Measurements from ENCODE around the gene RHOBTB1.
A peak's percentile ranks its signal among the peaks of the same experiment; 100 is the strongest.

Gene RHOBTB1

DNA sequence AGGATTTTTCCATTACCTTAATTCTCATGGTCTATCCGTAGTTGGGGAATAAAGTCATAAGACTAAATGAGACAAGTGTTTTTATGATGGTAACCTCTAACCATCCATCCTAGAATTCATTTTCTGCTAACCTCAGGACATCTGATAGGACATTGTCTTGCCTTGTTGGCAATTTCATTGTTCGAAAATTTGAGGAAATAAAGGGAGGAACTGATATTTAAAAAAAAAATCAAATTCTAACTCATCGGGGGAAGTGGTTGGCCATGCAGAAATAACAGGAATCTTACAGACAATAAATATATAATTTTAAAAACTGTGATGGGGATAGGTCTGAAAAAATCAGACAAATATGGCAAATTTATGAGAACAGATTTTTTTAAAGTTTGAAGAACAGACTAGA is 21.7 kb upstream of the RHOBTB1 start:
- no peak for DNase-seq (ENCODE audit: low read depth)
- H3K4me3 ChIP-seq (ENCODE audit: control insufficient read depth, low read depth, low read length): no peak overlapping the region
- TF ChIP-seq, protein P1, sequence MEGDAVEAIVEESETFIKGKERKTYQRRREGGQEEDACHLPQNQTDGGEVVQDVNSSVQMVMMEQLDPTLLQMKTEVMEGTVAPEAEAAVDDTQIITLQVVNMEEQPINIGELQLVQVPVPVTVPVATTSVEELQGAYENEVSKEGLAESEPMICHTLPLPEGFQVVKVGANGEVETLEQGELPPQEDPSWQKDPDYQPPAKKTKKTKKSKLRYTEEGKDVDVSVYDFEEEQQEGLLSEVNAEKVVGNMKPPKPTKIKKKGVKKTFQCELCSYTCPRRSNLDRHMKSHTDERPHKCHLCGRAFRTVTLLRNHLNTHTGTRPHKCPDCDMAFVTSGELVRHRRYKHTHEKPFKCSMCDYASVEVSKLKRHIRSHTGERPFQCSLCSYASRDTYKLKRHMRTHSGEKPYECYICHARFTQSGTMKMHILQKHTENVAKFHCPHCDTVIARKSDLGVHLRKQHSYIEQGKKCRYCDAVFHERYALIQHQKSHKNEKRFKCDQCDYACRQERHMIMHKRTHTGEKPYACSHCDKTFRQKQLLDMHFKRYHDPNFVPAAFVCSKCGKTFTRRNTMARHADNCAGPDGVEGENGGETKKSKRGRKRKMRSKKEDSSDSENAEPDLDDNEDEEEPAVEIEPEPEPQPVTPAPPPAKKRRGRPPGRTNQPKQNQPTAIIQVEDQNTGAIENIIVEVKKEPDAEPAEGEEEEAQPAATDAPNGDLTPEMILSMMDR (conservative IDR thresholded peaks at IDR 0.05; ENCODE audit: control insufficient read depth, insufficient read depth, low read depth, low read length): no peak

DNA sequence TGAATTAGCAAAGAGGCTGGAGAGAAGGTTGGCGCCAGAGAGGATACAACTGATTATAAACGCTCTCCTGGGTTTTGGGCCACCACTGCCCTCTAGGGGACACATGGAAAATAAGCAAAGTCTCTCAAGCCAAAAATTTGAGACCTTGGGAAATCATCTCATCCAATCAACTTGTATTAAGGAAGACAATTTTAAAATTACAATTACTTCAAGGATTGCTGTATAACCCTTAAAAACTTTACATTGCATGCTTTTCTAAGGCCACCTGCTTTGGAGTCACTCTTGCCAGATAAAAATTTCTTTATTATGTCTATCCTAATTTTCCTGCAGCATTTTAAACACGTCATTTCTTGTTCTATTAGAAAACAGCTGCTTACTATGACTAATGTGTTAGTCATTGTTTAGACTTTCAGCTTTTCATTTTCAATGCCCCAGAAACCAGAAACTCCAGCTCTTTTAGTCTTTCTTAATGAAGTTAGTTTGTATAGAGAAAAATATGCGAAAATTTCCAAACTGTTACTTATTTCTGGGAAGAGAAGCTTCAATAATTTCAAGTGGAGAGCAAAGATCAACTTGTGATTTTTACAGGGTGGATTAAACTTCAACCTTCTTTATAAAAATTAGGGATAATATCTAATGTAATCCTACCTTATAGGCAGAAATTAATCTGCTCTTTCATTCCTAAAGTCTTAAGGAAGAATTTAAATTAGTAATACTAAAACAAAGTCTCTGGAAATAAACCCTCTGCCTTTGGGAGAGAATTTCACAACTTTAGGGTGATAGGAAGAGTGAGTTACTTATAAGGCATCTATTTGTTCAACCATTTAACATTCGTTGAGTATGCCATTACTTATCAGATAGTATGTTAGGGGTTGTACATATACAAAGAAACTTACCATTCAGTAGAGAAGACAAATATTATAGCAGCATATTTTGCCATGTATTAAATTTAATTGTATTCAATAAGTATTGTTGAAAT is 20.6 kb upstream of the RHOBTB1 start:
- TF ChIP-seq, protein P1 (conservative IDR thresholded peaks at IDR 0.05; ENCODE audit: control insufficient read depth, insufficient read depth, low read depth, low read length): peak; percentile 82
- peak; percentile 88 for DNase-seq (ENCODE audit: low read depth)
- no peak overlapping the region for H3K4me3 ChIP-seq (ENCODE audit: control insufficient read depth, low read depth, low read length)

DNA sequence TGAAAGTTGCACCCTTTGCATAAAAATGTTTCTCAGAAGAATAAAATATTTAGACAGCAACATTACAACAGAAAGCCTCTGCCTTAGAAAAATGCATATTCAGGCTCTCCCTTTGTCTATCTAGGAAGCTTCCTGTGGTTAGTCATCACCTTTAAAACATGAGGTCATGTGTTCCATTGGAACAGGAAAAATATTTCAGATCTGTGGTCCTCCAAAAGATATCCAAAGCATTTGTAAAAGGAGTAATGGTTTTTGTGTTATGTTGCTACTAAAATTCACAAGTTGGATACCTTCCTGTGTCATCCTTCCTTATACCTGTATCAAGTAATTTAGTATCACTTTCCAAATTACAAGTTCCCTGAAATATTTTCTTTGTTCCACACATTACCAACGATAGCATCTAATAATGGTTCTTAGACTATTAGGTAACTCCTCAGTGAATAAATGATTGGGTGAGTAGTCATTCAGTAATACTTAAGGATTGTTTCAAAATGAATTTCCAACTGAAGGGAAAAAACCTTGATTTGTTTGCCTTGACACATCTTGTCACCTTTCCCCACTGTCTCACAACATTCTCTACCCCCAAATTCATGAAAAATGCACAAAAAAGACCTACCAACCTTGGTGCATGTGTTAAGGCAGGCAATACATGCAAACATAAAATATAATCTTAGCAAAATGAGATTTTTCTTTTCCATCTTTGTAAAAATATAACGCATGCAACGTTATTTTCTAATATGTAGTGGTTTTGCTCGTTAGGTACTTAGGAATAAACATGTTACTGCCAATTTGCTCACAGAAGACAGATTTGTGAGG is 19.7 kb upstream of the RHOBTB1 start:
- peak; percentile 63 for DNase-seq (ENCODE audit: low read depth)
- TF ChIP-seq, protein P1 (conservative IDR thresholded peaks at IDR 0.05; ENCODE audit: control insufficient read depth, insufficient read depth, low read depth, low read length): no peak
- no peak overlapping the region for H3K4me3 ChIP-seq (ENCODE audit: control insufficient read depth, low read depth, low read length)

DNA sequence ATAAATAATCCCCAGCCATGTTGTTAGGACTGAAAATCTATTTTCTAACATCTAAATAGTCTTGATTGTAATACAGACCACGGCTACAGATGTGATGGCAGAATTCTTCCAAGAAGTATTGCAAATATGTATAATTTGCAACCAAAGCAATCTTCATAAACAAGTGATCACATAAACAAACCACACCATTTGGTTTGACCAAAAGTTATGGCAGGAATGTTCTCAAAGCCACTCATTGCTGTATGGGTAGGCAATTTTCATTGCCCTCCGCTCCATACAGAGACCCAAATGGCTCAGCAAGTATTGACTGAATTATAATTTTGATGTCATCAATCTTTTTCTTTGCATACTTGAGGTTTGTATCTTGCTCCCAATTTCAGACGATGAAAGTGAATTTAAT is 19.0 kb upstream of the RHOBTB1 start:
- H3K4me3 ChIP-seq (ENCODE audit: control insufficient read depth, low read depth, low read length): no peak overlapping the region
- peak; percentile 19 for DNase-seq (ENCODE audit: low read depth)
- TF ChIP-seq, protein P1 (conservative IDR thresholded peaks at IDR 0.05; ENCODE audit: control insufficient read depth, insufficient read depth, low read depth, low read length): no peak

DNA sequence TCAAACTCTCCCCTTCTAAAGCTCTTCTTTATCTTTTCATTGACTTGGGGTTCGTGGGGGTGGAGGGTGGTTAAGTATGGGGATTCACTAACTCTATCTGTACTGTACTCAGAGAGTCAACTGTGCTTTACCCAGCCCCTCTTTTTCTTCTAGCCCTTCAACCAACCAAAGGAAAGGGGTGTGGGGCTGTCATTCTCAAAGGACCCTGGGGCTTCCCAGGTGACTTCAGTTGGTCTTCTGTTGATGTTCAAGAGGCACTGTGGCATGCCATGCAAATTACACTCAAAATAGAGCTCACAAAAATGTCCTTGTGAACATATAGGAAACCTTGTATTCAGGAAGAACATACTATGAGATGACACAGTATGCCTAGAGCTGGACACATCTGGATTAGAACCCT is 16.9 kb upstream of the RHOBTB1 start:
- no peak overlapping the region for H3K4me3 ChIP-seq (ENCODE audit: control insufficient read depth, low read depth, low read length)
- no peak for DNase-seq (ENCODE audit: low read depth)
- TF ChIP-seq, protein P1 (conservative IDR thresholded peaks at IDR 0.05; ENCODE audit: control insufficient read depth, insufficient read depth, low read depth, low read length): no peak

DNA sequence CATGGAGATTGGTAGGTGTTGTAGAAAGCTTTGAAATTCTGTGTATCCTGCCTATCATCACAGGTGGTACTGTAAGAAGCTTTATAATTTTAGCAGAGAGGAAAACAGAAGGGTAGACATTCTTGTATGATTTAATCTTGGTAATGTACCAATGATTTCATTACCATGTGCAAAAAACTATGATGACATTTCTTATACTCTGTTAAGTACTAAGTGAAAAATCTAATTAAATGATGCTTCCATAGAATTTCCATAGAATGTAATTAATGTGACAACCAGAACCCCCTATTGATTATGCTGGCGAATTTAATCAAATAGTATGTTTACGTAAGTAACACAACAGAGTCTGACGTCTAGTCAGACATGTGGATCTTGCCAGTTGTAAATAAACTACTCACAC is 16.0 kb upstream of the RHOBTB1 start:
- no peak for DNase-seq (ENCODE audit: low read depth)
- TF ChIP-seq, protein P1 (conservative IDR thresholded peaks at IDR 0.05; ENCODE audit: control insufficient read depth, insufficient read depth, low read depth, low read length): no peak

More for the DNA sequence above, 16.0 kb upstream of the RHOBTB1 start:
- no peak overlapping the region for H3K4me3 ChIP-seq (ENCODE audit: control insufficient read depth, low read depth, low read length)
